ENCODE measurements around the gene NEK10.

The NEK10 gene

DNA sequence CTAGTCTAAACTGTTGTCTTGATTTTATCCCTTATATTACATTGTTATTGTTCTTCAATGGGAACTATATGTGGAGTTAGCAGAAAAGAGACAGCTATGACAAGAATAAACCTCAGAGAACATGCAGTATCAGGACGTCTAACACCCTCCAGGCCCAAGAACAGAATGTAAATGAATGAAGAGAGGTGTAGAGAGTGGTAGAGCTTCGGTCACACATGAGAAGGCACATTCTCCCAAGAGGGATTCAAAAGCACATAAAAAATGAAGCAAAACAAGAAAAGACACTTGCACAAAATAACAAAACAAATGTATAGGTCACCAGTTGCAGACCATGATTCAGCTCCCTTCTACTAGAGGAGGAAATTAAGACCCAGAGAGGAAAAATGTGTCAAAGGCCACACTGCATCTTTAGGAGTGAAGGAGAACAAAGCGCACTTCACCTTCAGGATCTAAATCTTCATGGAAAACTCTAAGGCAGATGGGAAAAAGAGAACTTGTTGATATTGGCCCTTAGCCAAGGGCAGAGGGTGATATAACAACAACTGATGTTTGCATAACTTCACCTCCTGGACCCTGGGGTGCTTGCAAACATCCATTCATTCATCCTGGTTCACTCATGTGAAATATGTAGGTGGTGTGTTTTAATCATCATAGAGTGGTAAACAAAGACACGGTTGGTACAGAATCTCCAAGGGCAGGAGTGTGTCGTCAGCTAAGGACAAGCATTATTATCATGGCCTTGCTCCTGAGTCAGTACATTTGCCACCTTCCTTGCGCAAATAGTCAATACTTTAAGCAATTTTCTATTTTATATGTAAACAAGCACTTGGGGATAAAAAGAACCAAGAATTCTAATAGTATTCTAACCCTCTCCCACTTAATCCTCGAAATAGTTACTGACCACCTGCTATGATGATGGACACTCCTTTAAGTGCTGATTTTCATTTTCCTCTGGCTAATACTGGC is 8.8 kb downstream of the NEK10 start:
- no peaks in the 10 kb centered on the region for H3K27me3 ChIP-seq (ENCODE audit: insufficient read depth, low read length)
- no peak overlapping the region for H2AFZ ChIP-seq (ENCODE audit: low read depth, low read length)
- no peaks in the 10 kb centered on the region for H3K4me1 ChIP-seq (ENCODE audit: insufficient read depth, low read length)
- no peaks in the 10 kb centered on the region for H3K9me3 ChIP-seq (ENCODE audit: low read length)
- no peaks in the 10 kb centered on the region for H3K36me3 ChIP-seq (ENCODE audit: insufficient read depth, low read length)
- no peak overlapping the region for H3K4me3 ChIP-seq (ENCODE audit: low read length)

GRCh38 chr3:27358372-27358771 is 10.8 kb downstream of the NEK10 start:
- Histone ChIP-seq H3K9me3 (ENCODE audit: low read length) (no peaks in the 10 kb centered on the region), H3K27me3 (ENCODE audit: insufficient read depth, low read length) (no peaks in the 10 kb centered on the region), H3K36me3 (ENCODE audit: insufficient read depth, low read length) (no peaks in the 10 kb centered on the region), H3K4me3 (ENCODE audit: low read length) (no peak overlapping the region), H3K4me1 (ENCODE audit: insufficient read depth, low read length) (peaks cover 6% of the 10 kb centered on the region), H2AFZ (ENCODE audit: low read depth, low read length) (no peak overlapping the region)

DNA sequence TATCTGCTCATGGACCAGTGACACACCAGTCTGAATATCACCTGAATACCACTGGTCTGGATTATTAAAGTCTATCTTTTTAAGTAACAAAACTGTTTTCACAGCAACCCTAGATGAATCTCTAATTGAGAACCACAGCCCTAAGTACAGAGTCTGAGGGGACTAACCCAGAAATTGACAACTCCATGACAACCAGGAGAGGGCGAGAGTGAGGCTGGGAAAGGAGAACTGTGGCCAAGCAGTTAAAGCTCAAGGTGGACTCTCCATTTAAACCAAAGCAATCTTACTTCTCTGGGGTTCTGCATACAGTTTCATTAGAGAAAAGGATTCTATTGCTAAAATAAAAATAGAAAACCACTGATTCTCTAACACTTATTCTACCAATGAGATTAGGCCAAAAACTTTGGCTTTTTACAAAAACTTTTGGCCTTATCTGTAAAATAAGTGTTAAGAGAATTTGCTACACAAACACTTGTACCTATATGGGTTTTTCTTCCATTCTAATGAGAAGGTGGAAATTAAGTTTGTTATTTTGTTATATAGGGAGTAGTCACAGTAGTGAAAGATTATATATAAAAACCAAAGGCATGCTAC is 11.4 kb downstream of the NEK10 start:
- Histone ChIP-seq H3K36me3 (ENCODE audit: insufficient read depth, low read length) (no peaks in the 10 kb centered on the region), H3K27me3 (ENCODE audit: insufficient read depth, low read length) (no peaks in the 10 kb centered on the region), H3K9me3 (ENCODE audit: low read length) (no peaks in the 10 kb centered on the region), H3K4me3 (ENCODE audit: low read length) (no peak overlapping the region), H2AFZ (ENCODE audit: low read depth, low read length) (no peak overlapping the region), H3K4me1 (ENCODE audit: insufficient read depth, low read length) (peaks cover 6% of the 10 kb centered on the region)

GRCh38 chr3:27356976-27357375 is 12.2 kb downstream of the NEK10 start:
- no peaks in the 10 kb centered on the region for H3K36me3 ChIP-seq (ENCODE audit: insufficient read depth, low read length)
- H3K9me3 ChIP-seq (ENCODE audit: low read length), result no peaks in the 10 kb centered on the region
- no peak overlapping the region for H2AFZ ChIP-seq (ENCODE audit: low read depth, low read length)
- peaks cover 6% of the 10 kb centered on the region for H3K4me1 ChIP-seq (ENCODE audit: insufficient read depth, low read length)
- H3K27me3 ChIP-seq (ENCODE audit: insufficient read depth, low read length), result no peaks in the 10 kb centered on the region
- H3K4me3 ChIP-seq (ENCODE audit: low read length), result no peak overlapping the region

DNA sequence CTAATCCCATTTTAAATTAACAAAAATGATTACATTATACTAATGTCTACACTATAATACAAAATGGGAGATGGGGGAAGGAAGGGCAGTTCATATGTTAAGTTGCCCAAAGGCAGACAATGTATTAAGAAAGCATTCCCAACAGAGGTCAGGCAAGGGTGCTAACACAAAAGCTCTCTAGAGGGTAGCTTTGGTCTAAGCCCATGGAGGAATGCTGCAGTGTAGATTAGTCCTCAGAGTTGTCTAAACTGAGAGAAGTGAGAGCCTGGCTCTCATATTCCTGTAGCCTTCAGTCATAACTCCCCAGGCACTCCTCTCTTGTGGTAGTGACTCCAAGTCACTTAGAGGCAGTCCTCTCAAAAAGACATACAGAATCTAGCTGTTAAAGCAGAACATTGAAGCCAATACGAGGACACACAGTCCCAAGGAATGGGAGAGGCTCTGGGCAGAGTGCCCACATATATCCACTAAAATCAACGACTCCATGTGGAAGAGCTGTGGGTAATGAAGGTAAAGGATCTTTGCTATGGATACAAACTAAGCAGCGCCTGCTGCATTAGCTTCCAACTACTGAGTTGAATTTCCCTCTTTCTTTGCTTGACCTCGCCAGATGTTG is 14.5 kb downstream of the NEK10 start:
- Histone ChIP-seq H3K9me3 (ENCODE audit: low read length) (no peaks in the 10 kb centered on the region), H3K4me3 (ENCODE audit: low read length) (no peak overlapping the region), H3K4me1 (ENCODE audit: insufficient read depth, low read length) (peaks cover 9% of the 10 kb centered on the region), H3K27me3 (ENCODE audit: insufficient read depth, low read length) (no peaks in the 10 kb centered on the region), H3K36me3 (ENCODE audit: insufficient read depth, low read length) (no peaks in the 10 kb centered on the region), H2AFZ (ENCODE audit: low read depth, low read length) (no peak overlapping the region)

- Histone ChIP-seq H3K9me3 (ENCODE audit: low read length) (no peaks in the 10 kb centered on the region), H3K4me3 (ENCODE audit: low read length) (no peak overlapping the region), H3K36me3 (ENCODE audit: insufficient read depth, low read length) (no peaks in the 10 kb centered on the region), H2AFZ (ENCODE audit: low read depth, low read length) (no peak overlapping the region), H3K4me1 (ENCODE audit: insufficient read depth, low read length) (peaks cover 9% of the 10 kb centered on the region), H3K27me3 (ENCODE audit: insufficient read depth, low read length) (no peaks in the 10 kb centered on the region)
These were observed 15.0 kb downstream of the NEK10 start for GRCh38 chr3:27354161-27354560.

DNA sequence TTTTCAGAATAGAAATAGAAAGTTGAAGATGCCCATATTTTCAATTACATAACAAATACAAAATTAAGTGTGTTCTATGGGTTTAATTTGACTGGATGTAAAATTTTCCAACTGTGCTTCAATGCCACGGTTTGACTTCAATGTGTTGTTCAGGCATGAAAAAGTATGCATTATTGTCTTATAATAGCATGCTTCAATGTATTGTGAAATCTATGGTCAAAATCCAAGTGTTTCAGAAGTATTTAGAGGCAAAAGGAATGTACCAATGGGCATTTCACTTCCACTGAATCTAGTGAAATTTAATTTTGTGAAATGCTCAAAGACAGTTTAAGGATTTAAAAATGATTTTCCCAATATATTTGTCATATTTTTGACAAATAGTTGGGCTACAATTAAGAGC is 16.0 kb downstream of the NEK10 start:
- Histone ChIP-seq H3K27me3 (ENCODE audit: insufficient read depth, low read length) (no peaks in the 10 kb centered on the region), H3K36me3 (ENCODE audit: insufficient read depth, low read length) (no peaks in the 10 kb centered on the region), H3K9me3 (ENCODE audit: low read length) (no peaks in the 10 kb centered on the region), H3K4me1 (ENCODE audit: insufficient read depth, low read length) (peaks cover 9% of the 10 kb centered on the region), H2AFZ (ENCODE audit: low read depth, low read length) (no peak overlapping the region), H3K4me3 (ENCODE audit: low read length) (no peak overlapping the region)

- Histone ChIP-seq H3K36me3 (ENCODE audit: insufficient read depth, low read length) (no peaks in the 10 kb centered on the region), H2AFZ (ENCODE audit: low read depth, low read length) (no peak overlapping the region), H3K9me3 (ENCODE audit: low read length) (no peaks in the 10 kb centered on the region), H3K27me3 (ENCODE audit: insufficient read depth, low read length) (no peaks in the 10 kb centered on the region), H3K4me1 (ENCODE audit: insufficient read depth, low read length) (peaks cover 9% of the 10 kb centered on the region), H3K4me3 (ENCODE audit: low read length) (no peak overlapping the region)
These were observed 17.1 kb downstream of the NEK10 start for GRCh38 chr3:27352047-27352446.

DNA sequence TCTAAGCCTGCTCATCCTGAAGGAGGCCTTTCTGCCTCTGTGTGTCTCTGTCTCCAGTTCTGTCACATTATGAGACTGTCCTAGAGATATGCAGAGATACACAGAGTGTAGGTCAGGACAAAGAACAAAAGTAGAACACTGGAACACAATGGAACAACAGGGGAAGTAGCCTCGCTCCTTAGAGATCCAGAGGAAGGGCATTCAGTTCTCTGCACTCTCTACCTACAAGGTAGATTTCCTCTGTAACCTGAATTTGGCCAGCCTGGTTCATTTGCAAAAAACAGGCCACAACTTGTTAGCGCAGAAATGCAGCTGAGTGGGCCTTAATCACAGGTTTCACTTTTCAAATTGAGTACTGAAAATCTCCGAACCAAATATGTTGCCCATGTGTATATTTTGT is 19.4 kb downstream of the NEK10 start:
- Histone ChIP-seq H3K9me3 (ENCODE audit: low read length) (no peaks in the 10 kb centered on the region), H3K27me3 (ENCODE audit: insufficient read depth, low read length) (no peaks in the 10 kb centered on the region), H2AFZ (ENCODE audit: low read depth, low read length) (no peak overlapping the region)

DNA sequence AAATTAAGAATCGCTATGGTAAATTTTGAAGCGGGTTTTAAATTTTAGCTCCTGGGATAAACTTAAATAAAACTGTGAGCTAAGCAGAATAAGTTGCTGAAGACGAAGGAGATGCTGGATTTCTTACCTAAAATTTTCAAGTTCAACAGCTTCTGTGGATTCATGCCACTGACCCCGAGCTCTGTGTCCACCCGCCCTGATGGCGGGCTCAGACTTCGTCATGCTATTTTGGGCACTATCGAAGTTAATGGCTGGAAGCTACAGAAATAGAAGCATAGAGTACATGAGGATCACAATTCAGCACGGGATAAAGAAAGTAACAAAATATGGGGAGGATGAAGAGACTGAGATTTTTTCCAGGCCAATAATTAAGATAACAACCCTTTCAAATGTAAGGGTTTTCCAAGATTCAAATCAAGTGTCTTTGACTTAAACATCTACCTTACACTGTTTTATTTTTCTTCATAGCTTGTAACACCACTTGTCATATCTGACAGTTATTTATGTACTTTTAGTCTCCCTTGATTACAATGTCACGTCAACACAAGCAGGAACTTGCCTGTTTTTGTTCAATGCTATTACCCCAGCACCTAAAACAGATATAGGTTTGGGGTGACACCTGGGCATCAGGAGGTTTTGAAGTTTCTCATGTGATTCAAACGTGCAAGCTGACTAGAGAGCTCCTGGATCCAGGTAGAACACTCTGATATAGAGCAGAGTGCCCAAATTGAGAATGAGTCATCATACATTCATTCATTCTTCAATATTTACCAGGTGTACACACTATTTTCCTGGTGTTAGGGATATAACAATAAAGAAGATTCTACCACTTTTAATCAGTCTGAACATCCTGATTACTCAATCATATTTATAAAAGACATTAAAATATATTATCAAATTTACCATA is 23.0 kb downstream of the NEK10 start:
- H3K36me3 ChIP-seq (ENCODE audit: insufficient read depth, low read length), result no peaks in the 10 kb centered on the region
- no peak overlapping the region for H3K4me3 ChIP-seq (ENCODE audit: low read length)
- no peaks in the 10 kb centered on the region for H3K27me3 ChIP-seq (ENCODE audit: insufficient read depth, low read length)
- no peak overlapping the region for H2AFZ ChIP-seq (ENCODE audit: low read depth, low read length)
- no peaks in the 10 kb centered on the region for H3K9me3 ChIP-seq (ENCODE audit: low read length)
- H3K4me1 ChIP-seq (ENCODE audit: insufficient read depth, low read length), result peaks cover 3% of the 10 kb centered on the region

More for the DNA sequence above, 19.4 kb downstream of the NEK10 start:
- Histone ChIP-seq H3K4me1 (ENCODE audit: insufficient read depth, low read length) (peaks cover 8% of the 10 kb centered on the region), H3K4me3 (ENCODE audit: low read length) (no peak overlapping the region), H3K36me3 (ENCODE audit: insufficient read depth, low read length) (no peaks in the 10 kb centered on the region)

DNA sequence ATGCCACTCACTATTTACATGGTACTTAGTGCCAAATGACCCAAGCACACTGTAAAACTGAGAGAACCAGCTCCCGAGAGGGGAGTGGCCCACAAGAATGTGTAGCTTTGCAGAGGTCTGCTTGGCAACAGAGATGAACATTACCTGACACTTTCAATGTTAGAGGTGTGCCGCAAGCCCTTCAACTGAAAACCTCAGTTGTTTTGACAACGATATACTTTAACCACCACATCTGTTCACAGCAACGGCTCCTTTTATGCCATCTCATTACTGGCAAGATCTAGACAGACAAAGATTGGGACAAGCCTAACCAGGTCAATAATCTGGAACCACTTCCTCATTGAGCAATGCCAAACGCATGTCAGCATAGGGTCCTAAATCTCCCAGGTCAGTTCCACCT is 23.7 kb downstream of the NEK10 start:
- Histone ChIP-seq H3K4me1 (ENCODE audit: insufficient read depth, low read length) (peaks cover 3% of the 10 kb centered on the region), H3K9me3 (ENCODE audit: low read length) (no peaks in the 10 kb centered on the region), H2AFZ (ENCODE audit: low read depth, low read length) (no peak overlapping the region), H3K4me3 (ENCODE audit: low read length) (no peak overlapping the region), H3K27me3 (ENCODE audit: insufficient read depth, low read length) (no peaks in the 10 kb centered on the region), H3K36me3 (ENCODE audit: insufficient read depth, low read length) (no peaks in the 10 kb centered on the region)

DNA sequence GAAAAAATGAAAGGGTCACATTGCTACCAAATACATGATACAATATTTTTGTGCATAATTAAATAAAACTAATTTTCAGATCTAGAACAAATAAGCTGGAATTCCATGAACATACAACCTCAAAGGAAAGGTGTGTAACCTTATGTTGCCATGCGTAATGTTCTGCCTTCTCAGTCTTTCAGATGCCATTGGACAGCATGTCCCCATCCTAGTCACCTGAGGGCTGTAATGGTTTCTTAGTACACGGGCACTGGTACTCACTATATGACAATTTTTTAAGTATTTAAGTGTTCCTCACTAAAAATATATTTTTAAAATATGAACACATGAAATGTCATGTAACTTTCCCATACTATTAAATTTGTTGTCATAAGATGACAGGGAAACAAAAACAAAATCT is 24.1 kb downstream of the NEK10 start:
- Histone ChIP-seq H3K36me3 (ENCODE audit: insufficient read depth, low read length) (no peaks in the 10 kb centered on the region), H2AFZ (ENCODE audit: low read depth, low read length) (no peak overlapping the region), H3K4me1 (ENCODE audit: insufficient read depth, low read length) (peaks cover 3% of the 10 kb centered on the region), H3K27me3 (ENCODE audit: insufficient read depth, low read length) (no peaks in the 10 kb centered on the region), H3K4me3 (ENCODE audit: low read length) (no peak overlapping the region), H3K9me3 (ENCODE audit: low read length) (no peaks in the 10 kb centered on the region)

Measured in neuron (in vitro differentiated cells).